ENCODE results near the gene IGFLR1. TPM values are rescaled to one million over a fixed set of nuclear protein-coding genes. Genes with fewer than 3 reads are reported as not detected.
"Not testable (repeated sequence)": the region's sequence is repeated elsewhere in the genome, so short reads cannot be mapped to it uniquely, and the experiment has no call there.

The IGFLR1 gene
- total RNA-seq, 1 donor: 0.72 TPM

DNA sequence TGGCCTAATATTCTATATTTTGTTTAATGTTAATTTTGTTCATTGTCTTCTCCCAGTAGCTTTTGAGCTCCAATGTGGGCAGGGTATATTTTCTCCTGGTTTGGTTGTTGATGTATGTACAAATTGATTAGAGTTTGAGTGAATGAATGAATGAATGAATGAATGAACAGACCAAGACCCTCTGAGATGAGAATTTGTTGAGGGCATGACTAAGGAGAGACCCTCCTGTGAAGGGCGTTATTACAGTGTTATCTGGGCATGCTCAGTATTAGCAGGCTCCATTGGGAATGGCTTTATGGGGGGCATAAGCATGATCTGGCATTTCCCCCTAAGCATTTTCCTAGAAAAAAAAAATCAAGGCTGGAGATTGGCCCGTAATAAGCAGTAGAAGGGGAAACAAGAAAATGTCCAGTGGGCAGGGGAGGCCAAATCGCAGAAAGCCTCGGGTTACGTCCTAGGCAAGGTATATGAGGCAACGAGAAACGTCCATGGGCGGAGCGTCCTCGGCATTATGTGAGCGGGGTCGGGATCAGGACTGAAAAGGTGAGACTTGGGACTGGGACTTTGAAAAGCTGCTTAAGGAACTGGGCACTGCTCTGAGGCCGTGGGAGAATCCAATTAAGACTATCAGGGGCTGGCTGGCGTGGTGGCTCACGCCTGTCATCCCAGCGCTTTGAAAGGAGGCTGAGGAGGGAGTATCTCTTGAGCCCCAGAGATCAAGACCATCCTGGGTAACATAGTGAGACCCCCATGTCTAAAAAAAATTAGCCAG, 32.2 kb upstream of the IGFLR1 start:
- Histone ChIP-seq H3K79me2 (ENCODE audit: insufficient read depth, low read length) (peaks cover 2% of the 10 kb centered on the region), H3K36me3 (ENCODE audit: insufficient read depth, low read length) (no peaks in the 10 kb centered on the region), H3K9me3 (ENCODE audit: low read depth, low read length) (no peaks in the 10 kb centered on the region), H2AFZ (ENCODE audit: low read length) (peak overlapping the region; percentile 66), H3K4me1 (ENCODE audit: insufficient read depth, low read length) (peaks cover 7% of the 10 kb centered on the region), H3K27ac (ENCODE audit: low read depth, low read length) (no peak overlapping the region), H3K4me3 (ENCODE audit: insufficient read depth, low read length) (peak overlapping the region; percentile 79), H4K20me1 (ENCODE audit: insufficient read depth, low read length) (no peaks in the 10 kb centered on the region), H3K4me2 (ENCODE audit: insufficient read depth, low read length) (peak overlapping the region; percentile 90), H3K27me3 (ENCODE audit: insufficient read depth, low read length) (no peaks in the 10 kb centered on the region)
- peak; percentile 31 for DNase-seq (ENCODE audit: insufficient read length, low spot score, missing footprints)
- TF ChIP-seq, protein P1, sequence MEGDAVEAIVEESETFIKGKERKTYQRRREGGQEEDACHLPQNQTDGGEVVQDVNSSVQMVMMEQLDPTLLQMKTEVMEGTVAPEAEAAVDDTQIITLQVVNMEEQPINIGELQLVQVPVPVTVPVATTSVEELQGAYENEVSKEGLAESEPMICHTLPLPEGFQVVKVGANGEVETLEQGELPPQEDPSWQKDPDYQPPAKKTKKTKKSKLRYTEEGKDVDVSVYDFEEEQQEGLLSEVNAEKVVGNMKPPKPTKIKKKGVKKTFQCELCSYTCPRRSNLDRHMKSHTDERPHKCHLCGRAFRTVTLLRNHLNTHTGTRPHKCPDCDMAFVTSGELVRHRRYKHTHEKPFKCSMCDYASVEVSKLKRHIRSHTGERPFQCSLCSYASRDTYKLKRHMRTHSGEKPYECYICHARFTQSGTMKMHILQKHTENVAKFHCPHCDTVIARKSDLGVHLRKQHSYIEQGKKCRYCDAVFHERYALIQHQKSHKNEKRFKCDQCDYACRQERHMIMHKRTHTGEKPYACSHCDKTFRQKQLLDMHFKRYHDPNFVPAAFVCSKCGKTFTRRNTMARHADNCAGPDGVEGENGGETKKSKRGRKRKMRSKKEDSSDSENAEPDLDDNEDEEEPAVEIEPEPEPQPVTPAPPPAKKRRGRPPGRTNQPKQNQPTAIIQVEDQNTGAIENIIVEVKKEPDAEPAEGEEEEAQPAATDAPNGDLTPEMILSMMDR (IDR thresholded peaks at IDR 0.05; ENCODE audit: extremely low read depth, low read depth, low read length): no peak

DNA sequence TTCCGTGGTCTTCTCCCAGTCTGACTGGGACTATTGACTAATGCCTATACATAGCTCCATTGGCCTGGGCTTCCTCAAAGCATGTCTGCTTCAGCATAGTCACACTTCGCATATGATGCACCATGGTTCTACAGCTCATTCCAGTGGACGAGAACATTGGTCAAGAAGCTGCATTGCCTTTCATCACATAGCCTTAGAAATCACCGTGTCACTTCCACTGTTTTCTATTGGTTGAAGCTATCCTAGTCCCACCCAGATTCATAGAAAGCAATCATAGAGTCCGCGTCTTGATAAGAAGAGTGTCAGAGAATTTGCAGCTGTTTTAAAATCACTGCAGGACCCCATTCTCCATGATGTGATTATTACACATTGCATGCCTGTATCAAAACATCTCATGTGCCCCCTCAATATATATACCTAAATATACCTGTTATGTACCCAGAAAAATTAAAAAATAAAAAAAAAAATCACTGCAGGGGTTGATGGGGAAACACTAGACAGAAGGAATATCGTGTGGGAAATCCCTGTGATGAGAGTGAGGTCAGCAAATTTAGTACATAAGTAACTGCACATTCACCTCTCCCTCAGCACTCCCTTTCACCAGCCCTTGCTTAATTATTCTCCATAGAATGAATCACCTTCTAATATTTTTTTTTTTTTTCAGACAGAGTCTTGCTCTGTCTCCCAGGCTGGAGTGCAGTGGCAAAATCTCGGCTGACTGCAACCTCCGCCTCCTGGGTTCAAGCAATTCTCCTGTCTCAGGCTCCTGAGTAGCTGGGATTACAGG, 31.0 kb upstream of the IGFLR1 start:
- Histone ChIP-seq H3K27ac (ENCODE audit: low read depth, low read length) (no peak overlapping the region), H4K20me1 (ENCODE audit: insufficient read depth, low read length) (no peaks in the 10 kb centered on the region), H3K4me3 (ENCODE audit: insufficient read depth, low read length) (no peak overlapping the region), H3K4me2 (ENCODE audit: insufficient read depth, low read length) (no peak overlapping the region), H3K36me3 (ENCODE audit: insufficient read depth, low read length) (peaks cover 7% of the 10 kb centered on the region), H3K9me3 (ENCODE audit: low read depth, low read length) (no peaks in the 10 kb centered on the region), H2AFZ (ENCODE audit: low read length) (no peak overlapping the region), H3K79me2 (ENCODE audit: insufficient read depth, low read length) (peaks cover 2% of the 10 kb centered on the region), H3K4me1 (ENCODE audit: insufficient read depth, low read length) (peaks cover 7% of the 10 kb centered on the region), H3K27me3 (ENCODE audit: insufficient read depth, low read length) (no peaks in the 10 kb centered on the region)
- peak; percentile 88 for DNase-seq (ENCODE audit: insufficient read length, low spot score, missing footprints)
- TF ChIP-seq, protein P1 (IDR thresholded peaks at IDR 0.05; ENCODE audit: extremely low read depth, low read depth, low read length): no peak

DNA sequence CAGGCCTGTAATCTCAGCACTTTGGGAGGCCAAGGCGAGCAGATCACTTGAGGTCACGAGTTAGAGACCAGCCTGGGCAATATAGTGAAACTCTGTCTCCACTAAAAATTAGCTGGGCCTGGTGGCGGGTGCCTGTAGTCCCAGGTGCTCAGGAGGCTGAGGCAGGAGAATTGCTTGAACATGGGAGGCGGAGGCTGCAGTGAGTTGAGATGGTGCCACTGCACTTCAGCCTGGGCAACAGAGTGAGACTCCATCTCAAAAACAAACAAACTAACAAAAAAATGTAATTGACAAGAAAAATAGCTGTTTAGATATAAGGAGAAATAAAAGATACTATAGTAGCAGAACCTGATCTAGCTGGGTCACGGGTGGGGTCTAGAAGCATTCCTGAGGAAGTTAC, 30.1 kb upstream of the IGFLR1 start:
- not testable (repeated sequence) for H3K27ac ChIP-seq (ENCODE audit: low read depth, low read length); H3K79me2 ChIP-seq (ENCODE audit: insufficient read depth, low read length); H3K36me3 ChIP-seq (ENCODE audit: insufficient read depth, low read length); H2AFZ ChIP-seq (ENCODE audit: low read length); H3K4me1 ChIP-seq (ENCODE audit: insufficient read depth, low read length); H4K20me1 ChIP-seq (ENCODE audit: insufficient read depth, low read length); H3K27me3 ChIP-seq (ENCODE audit: insufficient read depth, low read length); H3K9me3 ChIP-seq (ENCODE audit: low read depth, low read length); H3K4me3 ChIP-seq (ENCODE audit: insufficient read depth, low read length); H3K4me2 ChIP-seq (ENCODE audit: insufficient read depth, low read length); DNase-seq (ENCODE audit: insufficient read length, low spot score, missing footprints)

DNA sequence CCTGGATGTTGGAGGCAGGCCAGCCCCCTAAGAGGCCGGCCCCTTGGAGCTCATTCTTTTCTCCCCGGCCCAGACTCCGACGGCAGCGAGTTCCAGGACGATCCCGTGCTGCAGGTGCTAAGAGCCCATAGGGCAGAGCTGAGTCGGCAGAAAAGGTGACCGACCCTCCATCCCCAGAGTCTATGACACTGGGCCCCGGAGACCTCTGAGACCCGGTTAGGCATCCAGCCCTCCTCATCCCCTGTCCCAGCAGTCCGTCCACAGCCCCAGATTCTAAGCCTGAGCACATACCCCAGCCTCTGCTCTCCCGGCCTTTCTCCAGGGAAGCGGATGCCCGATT, 25.8 kb upstream of the IGFLR1 start:
- Histone ChIP-seq H3K27ac (ENCODE audit: low read depth, low read length) (no peak overlapping the region), H3K9me3 (ENCODE audit: low read depth, low read length) (no peaks in the 10 kb centered on the region), H3K27me3 (ENCODE audit: insufficient read depth, low read length) (no peaks in the 10 kb centered on the region), H3K4me3 (ENCODE audit: insufficient read depth, low read length) (no peak overlapping the region), H3K4me1 (ENCODE audit: insufficient read depth, low read length) (no peaks in the 10 kb centered on the region), H3K4me2 (ENCODE audit: insufficient read depth, low read length) (no peak overlapping the region), H4K20me1 (ENCODE audit: insufficient read depth, low read length) (no peaks in the 10 kb centered on the region), H3K36me3 (ENCODE audit: insufficient read depth, low read length) (peaks cover 19% of the 10 kb centered on the region), H2AFZ (ENCODE audit: low read length) (no peak overlapping the region), H3K79me2 (ENCODE audit: insufficient read depth, low read length) (no peaks in the 10 kb centered on the region)
- TF ChIP-seq, protein P1 (IDR thresholded peaks at IDR 0.05; ENCODE audit: extremely low read depth, low read depth, low read length): no peak
- no peak for DNase-seq (ENCODE audit: insufficient read length, low spot score, missing footprints)
